IMR-90 (cell line): Measurements from ENCODE around the gene NKX6-2. TPM values are rescaled to one million over a fixed set of nuclear protein-coding genes. Genes with fewer than 3 reads are reported as not detected.

Source experiments
- ATAC-seq: fragments of 200-7000 bp; cut with Tn5 transposase; 2 replicates; pipeline ENCODE4 v1.9.1; 2020; ENCODE audit warnings: low read depth, mild to moderate bottlenecking, moderate library complexity
- BruUV-seq: library from RNA; stranded (reverse); fragments of 400-500 nt; replicated peaks from 2 replicates; lab custom pipeline; 2021; lab: Mats Ljungman, UMichigan
- CTCF ChIA-PET: fragments of 300-600 bp; formaldehyde crosslinking; extraction: SDS; loops from one replicate; lab custom pipeline; 2021; ENCODE audit warnings: antibody characterized with exemption; lab: Yijun Ruan, JAX
- POLR2A ChIA-PET: fragments of 300-600 bp; sonication (Branson Sonifier 250); formaldehyde crosslinking; loops from one replicate; lab custom pipeline; 2022; ENCODE audit warnings: antibody characterized with exemption; ENCODE audit not compliant: unreplicated experiment; lab: Charles Lee
- DNase-seq: peaks from one replicate; pipeline ENCODE4 v3.0.0; 2013
- H2AFZ ChIP-seq: replicated peaks from 2 replicates; pipeline ENCODE3; 2013; ENCODE audit warnings: low read length, mild to moderate bottlenecking; ENCODE audit not compliant: poor library complexity
- H2AK5ac ChIP-seq: 2 replicates; pipeline ENCODE4 v1.6.1; 2013; ENCODE audit warnings: low read depth, low read length, inconsistent platforms
- H2AK9ac ChIP-seq: replicated peaks from 2 replicates; pipeline ENCODE3; 2013; ENCODE audit warnings: mild to moderate bottlenecking, low read depth, low read length, moderate library complexity; ENCODE audit not compliant: poor library complexity
- H2BK120ac ChIP-seq: 2 replicates; pipeline ENCODE4 v1.6.1; 2013; ENCODE audit warnings: low read depth, low read length, inconsistent platforms
- H2BK15ac ChIP-seq: 3 replicates; pipeline ENCODE4 v1.6.1; 2013; ENCODE audit warnings: low read depth, low read length, inconsistent platforms
- H2BK20ac ChIP-seq: 2 replicates; pipeline ENCODE4 v1.6.1; 2013; ENCODE audit warnings: low read depth, mild to moderate bottlenecking, inconsistent platforms, low read length, moderate library complexity
- H2BK5ac ChIP-seq: 2 replicates; pipeline ENCODE4 v1.6.1; 2013; ENCODE audit warnings: mild to moderate bottlenecking, low read depth, low read length, inconsistent platforms; ENCODE audit not compliant: poor library complexity, severe bottlenecking
- H3K14ac ChIP-seq: replicated peaks from 2 replicates; pipeline ENCODE4 v1.6.1; 2013; ENCODE audit warnings: low read depth, low read length, inconsistent platforms
- H3K18ac ChIP-seq: 2 replicates; pipeline ENCODE4 v1.6.1; 2013; ENCODE audit warnings: low read depth, low read length, control low read depth
- H3K23ac ChIP-seq: 2 replicates; pipeline ENCODE4 v1.6.1; 2013; ENCODE audit warnings: low read depth, low read length, inconsistent platforms
- H3K27ac ChIP-seq: 2 replicates; pipeline ENCODE4 v1.5.1; 2013; ENCODE audit warnings: mild to moderate bottlenecking, control low read depth, low read length; ENCODE audit not compliant: insufficient read depth
- H3K27me3 ChIP-seq: 2 replicates; pipeline ENCODE4 v1.6.1; 2013; ENCODE audit warnings: low read length; ENCODE audit not compliant: control insufficient read depth, insufficient read depth
- H3K36me3 ChIP-seq: 2 replicates; pipeline ENCODE4 v1.6.1; 2013; ENCODE audit warnings: low read length, mixed read lengths; ENCODE audit not compliant: control insufficient read depth, insufficient read depth
- H3K4ac ChIP-seq: 2 replicates; pipeline ENCODE4 v1.6.1; 2013; ENCODE audit warnings: low read depth, low read length, inconsistent platforms
- H3K4me1 ChIP-seq: 2 replicates; pipeline ENCODE4 v1.6.1; 2013; ENCODE audit warnings: low read length, mixed read lengths; ENCODE audit not compliant: control insufficient read depth, insufficient read depth
- H3K4me2 ChIP-seq: 2 replicates; pipeline ENCODE4 v1.6.1; 2013; ENCODE audit warnings: low read depth, mild to moderate bottlenecking, control low read depth, low read length, moderate library complexity
- H3K4me3 ChIP-seq: 2 replicates; pipeline ENCODE4 v1.5.1; 2013; ENCODE audit warnings: low read depth, mild to moderate bottlenecking, control low read depth, low read length, moderate library complexity; ENCODE audit not compliant: insufficient read depth
- H3K56ac ChIP-seq: 2 replicates; pipeline ENCODE4 v1.6.1; 2013; ENCODE audit warnings: low read length, inconsistent platforms; ENCODE audit not compliant: insufficient read depth; ENCODE audit errors: extremely low read depth
- H3K79me1 ChIP-seq, 2 experiments: 2 replicates each; pipeline ENCODE4 v1.6.1; 2013; ENCODE audit warnings: low read length in 2 of 2, inconsistent platforms in 1 of 2, low read depth in 1 of 2
- H3K9ac ChIP-seq: 2 replicates; pipeline ENCODE4 v1.6.1; 2013; ENCODE audit warnings: low read depth, low read length, control low read depth
- H3K9me1 ChIP-seq: 2 replicates; pipeline ENCODE4 v1.6.1; 2013; ENCODE audit warnings: low read length, inconsistent platforms; ENCODE audit not compliant: insufficient read depth
- H3K9me3 ChIP-seq: 2 replicates; pipeline ENCODE4 v1.6.1; 2013; ENCODE audit warnings: low read length; ENCODE audit not compliant: control insufficient read depth, insufficient read depth
- H4K20me1 ChIP-seq: 2 replicates; pipeline ENCODE4 v1.6.1; 2013; ENCODE audit warnings: low read length, inconsistent platforms; ENCODE audit not compliant: insufficient read depth
- H4K5ac ChIP-seq: 2 replicates; pipeline ENCODE4 v1.6.1; 2013; ENCODE audit warnings: mild to moderate bottlenecking, low read depth, low read length, control low read depth
- H4K8ac ChIP-seq, 2 experiments: 2 replicates each; pipeline ENCODE4 v1.6.1; 2013; ENCODE audit warnings: low read depth in 2 of 2, low read length in 2 of 2, control low read depth in 1 of 2, inconsistent platforms in 1 of 2
- H4K91ac ChIP-seq: 2 replicates; pipeline ENCODE4 v1.6.1; 2013; ENCODE audit warnings: low read depth, low read length, inconsistent platforms; ENCODE audit not compliant: insufficient read depth
- BHLHE40 ChIP-seq: fragments of 150-350 bp; IDR thresholded peaks from 2 replicates; pipeline ENCODE4 v1.6.1; 2016; ENCODE audit warnings: mild to moderate bottlenecking, low read depth, low read length
- CHD1 ChIP-seq: IDR thresholded peaks from 2 replicates; pipeline ENCODE4 v1.6.1; 2012; ENCODE audit warnings: low read depth, low read length, improper control_type of control experiment
- MAFK ChIP-seq: IDR thresholded peaks from 2 replicates; pipeline ENCODE4 v1.6.1; 2012; ENCODE audit warnings: low read depth, low read length, improper control_type of control experiment
- RCOR1 ChIP-seq: IDR thresholded peaks from 2 replicates; pipeline ENCODE4 v1.6.1; 2012; ENCODE audit warnings: mild to moderate bottlenecking, low read length, improper control_type of control experiment; ENCODE audit not compliant: insufficient replicate concordance
- RFX5 ChIP-seq: IDR thresholded peaks from 2 replicates; pipeline ENCODE4 v1.8.0; 2012; ENCODE audit warnings: low read depth, mild to moderate bottlenecking, low read length, moderate library complexity
- SMC3 ChIP-seq: fragments of 150-350 bp; IDR thresholded peaks from 2 replicates; pipeline ENCODE4 v1.6.1; 2016; ENCODE audit warnings: low read depth, mild to moderate bottlenecking, antibody characterized with exemption, low read length, moderate library complexity
- WGBS, 2 experiments: methylation state at CpG; one replicate each; pipeline versions ENCODE4 v1.1.5 to v1.1.7; 2013; ENCODE audit warnings: missing lambda C conversion rate in 2 of 2; ENCODE audit not compliant: insufficient read length in 1 of 2; ENCODE audit errors: extremely low coverage in 2 of 2; 5-methylcytosine and 5-hydroxymethylcytosine counted together
- dilution Hi-C: fragments of 300-500 bp; cut with HindIII; formaldehyde crosslinking; loops from one replicate; pipeline ENCODE4 v1.14.3; 2018; ENCODE audit warnings: low sequenced_read_pairs; ENCODE audit not compliant: unreplicated experiment
- in situ Hi-C: fragments of 300-500 bp; cut with MboI; formaldehyde crosslinking; loops from 3 replicates; pipeline ENCODE4 v1.14.3; 2019; ENCODE audit warnings: low sequenced_read_pairs, inconsistent platforms, mixed read lengths
- intact Hi-C: fragments of 100-400 bp; cut with micrococcal nuclease; formaldehyde crosslinking; loops from 2 replicates; pipeline ENCODE4 v1.10.0; 2022
- polyA plus RNA-seq, 3 experiments: library from polyadenylated mRNA; depleted of rRNA; stranded (reverse); fragments of >200 nt; gene quantifications; 2 replicates each; pipeline ENCODE4 v1.2.3, GENCODE V29; 2012; ENCODE audit warnings: low replicate concordance in 1 of 3
- total RNA-seq: library from RNA; depleted of rRNA; stranded (reverse); fragments of >200 nt; gene quantifications from 2 replicates; pipeline ENCODE4 v1.2.3, GENCODE V29; 2012
- TF ChIP-seq, protein P1 (sequence below): fragments of 150-350 bp; IDR thresholded peaks from 2 replicates; pipeline ENCODE4 v1.6.1; 2016; ENCODE audit warnings: low read depth, mild to moderate bottlenecking, low read length, moderate library complexity, borderline replicate concordance

NKX6-2 gene
- total and polyA plus RNA-seq, 2 of the 4 experiments (the other 2 are of a cell fraction), result not detected

- ATAC-seq, result no peak
- H2BK20ac ChIP-seq, result no peak overlapping the region
- no peak for DNase-seq
- H3K4ac ChIP-seq, result no peak overlapping the region
- H2BK15ac ChIP-seq, result no peak overlapping the region
- H3K9me1 ChIP-seq, result no peaks in the 10 kb centered on the region
- no peaks in the 10 kb centered on the region for H3K36me3 ChIP-seq
- H3K79me1 ChIP-seq, result no peaks in the 10 kb centered on the region
- ChIA-PET POLR2A (no interaction called here), CTCF (interaction anchor here (1.4 kb wide), 1 partner anchor 136 kb away, joined by 3 read pairs; no protein-coding TSS in a partner anchor)
- 47% methylated on average over 3 of the region's 7 CpGs; no CpG with 5 or more reads in 1 of the 2 experiments for WGBS, 2 experiments
- no peak overlapping the region for H4K91ac ChIP-seq
- no peak overlapping the region for H3K9ac ChIP-seq
- no peak overlapping the region for H3K56ac ChIP-seq
- in situ Hi-C loops, result no loop called here
- H4K8ac ChIP-seq, result no peak overlapping the region
- H3K4me2 ChIP-seq, result no peak overlapping the region
- no peak overlapping the region for H3K23ac ChIP-seq
- H3K4me1 ChIP-seq, result no peaks in the 10 kb centered on the region
- no TSS peak for BruUV-seq
- H3K27me3 ChIP-seq, result peaks cover 53% of the 10 kb centered on the region
- H2AK9ac ChIP-seq, result no peak overlapping the region
- H3K9me3 ChIP-seq, result no peaks in the 10 kb centered on the region
- no peak overlapping the region for H3K14ac ChIP-seq
- no peak overlapping the region for H2AFZ ChIP-seq
- no peak overlapping the region for H4K5ac ChIP-seq
- TF ChIP-seq MAFK, result no peak
- no peak for TF ChIP-seq SMC3
- TF ChIP-seq, protein P1, sequence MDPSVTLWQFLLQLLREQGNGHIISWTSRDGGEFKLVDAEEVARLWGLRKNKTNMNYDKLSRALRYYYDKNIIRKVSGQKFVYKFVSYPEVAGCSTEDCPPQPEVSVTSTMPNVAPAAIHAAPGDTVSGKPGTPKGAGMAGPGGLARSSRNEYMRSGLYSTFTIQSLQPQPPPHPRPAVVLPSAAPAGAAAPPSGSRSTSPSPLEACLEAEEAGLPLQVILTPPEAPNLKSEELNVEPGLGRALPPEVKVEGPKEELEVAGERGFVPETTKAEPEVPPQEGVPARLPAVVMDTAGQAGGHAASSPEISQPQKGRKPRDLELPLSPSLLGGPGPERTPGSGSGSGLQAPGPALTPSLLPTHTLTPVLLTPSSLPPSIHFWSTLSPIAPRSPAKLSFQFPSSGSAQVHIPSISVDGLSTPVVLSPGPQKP, result no peak
- TF ChIP-seq RFX5, result no peak
- TF ChIP-seq CHD1, result no peak
- no peak for TF ChIP-seq RCOR1
- no peak for TF ChIP-seq BHLHE40
- H3K4me3 ChIP-seq, result no peak overlapping the region
- H2BK120ac ChIP-seq, result no peak overlapping the region
- dilution Hi-C loops, result no loop called here
- intact Hi-C loops, result no loop called here
- no peak overlapping the region for H3K27ac ChIP-seq
- no peak overlapping the region for H2AK5ac ChIP-seq
- H2BK5ac ChIP-seq, result no peak overlapping the region
- no peak overlapping the region for H3K18ac ChIP-seq
- H4K20me1 ChIP-seq, result no peaks in the 10 kb centered on the region
Measured at GRCh38 chr10:132790470-132790869, 4.5 kb upstream of the NKX6-2 start.
